ENCODE measurements around the gene PAPLN.

- TF ChIP-seq EZH2 (IDR thresholded peaks at IDR 0.05) (no peak), POLR2AphosphoS5 (IDR thresholded peaks at IDR 0.05; ENCODE audit: borderline replicate concordance, low read depth, low read length) (no peak)
These were observed 58.0 kb downstream of the PAPLN start for GRCh38 chr14:73295198-73295796.

Data from SK-N-MC (cell line).